GM18868 (cell line): ENCODE results near the gene ZSCAN29.
"Not testable (repeated sequence)": the region's sequence is repeated elsewhere in the genome, so short reads cannot be mapped to it uniquely, and the experiment has no call there.

Experiments used
- ATAC-seq: cut with Tn5 transposase; IDR thresholded peaks from one replicate; pipeline ENCODE4 v1.9.1; 2021; ENCODE audit warnings: mild to moderate bottlenecking, moderate library complexity; ENCODE audit not compliant: unreplicated experiment

The ZSCAN29 gene

GRCh38 chr15:43370975-43371974 is at the start of gene ZSCAN29, which contains the start of gene TUBGCP4:
ZSCAN29 (minus strand) TSS chr15:43371043; CDS start chr15:43369913, 1,130 bp downstream.
TUBGCP4 (plus strand) TSS chr15:43371101; CDS start chr15:43371355, 254 bp downstream.
- peak; percentile 73 for ATAC-seq

- no peak for ATAC-seq
Measured at GRCh38 chr15:43420435-43420834, 49.6 kb upstream of the ZSCAN29 start.

GRCh38 chr15:43414196-43414595 is 43.4 kb upstream of the ZSCAN29 start:
- no peak for ATAC-seq

- no peak for ATAC-seq
Measured at GRCh38 chr15:43412096-43412495, 41.3 kb upstream of the ZSCAN29 start.

- ATAC-seq: no peak
Measured at GRCh38 chr15:43410572-43411214, 39.9 kb upstream of the ZSCAN29 start.

GRCh38 chr15:43408789-43409188 is 37.9 kb upstream of the ZSCAN29 start:
- ATAC-seq: no peak

- ATAC-seq: no peak
Measured at GRCh38 chr15:43406808-43407207, 36.0 kb upstream of the ZSCAN29 start.

GRCh38 chr15:43406189-43406588 is 35.3 kb upstream of the ZSCAN29 start:
- no peak for ATAC-seq

GRCh38 chr15:43404130-43404529 is 33.3 kb upstream of the ZSCAN29 start:
- ATAC-seq: no peak

- ATAC-seq: no peak
Measured at GRCh38 chr15:43403616-43404015, 32.8 kb upstream of the ZSCAN29 start.

GRCh38 chr15:43402255-43402654 is 31.4 kb upstream of the ZSCAN29 start:
- no peak for ATAC-seq

GRCh38 chr15:43393592-43393991 is 22.7 kb upstream of the ZSCAN29 start:
- not testable (repeated sequence) for ATAC-seq

GRCh38 chr15:43390723-43391122 is 19.9 kb upstream of the ZSCAN29 start:
- ATAC-seq: no peak

- ATAC-seq: no peak
Measured at GRCh38 chr15:43383070-43383469, 12.2 kb upstream of the ZSCAN29 start.

GRCh38 chr15:43382310-43382709 is 11.5 kb upstream of the ZSCAN29 start:
- ATAC-seq: no peak

GRCh38 chr15:43378601-43379000 is 7.8 kb upstream of the ZSCAN29 start:
- ATAC-seq: no peak

- ATAC-seq: no peak
Measured at GRCh38 chr15:43376017-43376705, 5.3 kb upstream of the ZSCAN29 start.

- peak; percentile 36 for ATAC-seq
Measured at GRCh38 chr15:43370310-43370974, 401 bp downstream of the ZSCAN29 start.

- no peak for ATAC-seq
Measured at GRCh38 chr15:43361313-43361903, 9.4 kb downstream of the ZSCAN29 start.

- no peak for ATAC-seq
Measured at GRCh38 chr15:43360821-43361220, 10.0 kb downstream of the ZSCAN29 start.
